ENCODE data around the gene COL20A1.

COL20A1 gene

DNA sequence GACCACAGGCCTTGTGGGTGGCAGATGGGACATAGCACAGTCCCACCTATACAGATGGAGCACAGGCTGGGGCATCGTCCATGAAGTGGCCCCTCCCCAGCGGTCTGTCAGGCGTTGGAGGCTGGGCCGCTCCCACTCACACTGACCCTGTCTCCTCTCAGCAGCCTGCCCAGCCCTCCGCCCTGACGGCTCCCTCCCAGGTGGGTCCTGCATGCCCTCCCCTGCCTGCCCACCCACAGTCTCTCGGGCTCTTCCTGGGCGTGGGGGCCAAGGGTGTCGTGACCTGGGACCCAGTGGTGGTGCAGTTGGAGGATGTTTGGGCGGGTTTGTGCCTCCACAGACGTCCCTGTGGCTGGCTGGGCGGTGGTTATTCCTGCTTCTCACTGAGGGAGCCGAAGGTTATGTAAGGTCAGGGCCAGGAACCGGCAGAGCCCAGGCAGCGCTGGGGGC is 22.3 kb downstream of the COL20A1 start:
- no peak for ATAC-seq
- TF ChIP-seq, protein P1, sequence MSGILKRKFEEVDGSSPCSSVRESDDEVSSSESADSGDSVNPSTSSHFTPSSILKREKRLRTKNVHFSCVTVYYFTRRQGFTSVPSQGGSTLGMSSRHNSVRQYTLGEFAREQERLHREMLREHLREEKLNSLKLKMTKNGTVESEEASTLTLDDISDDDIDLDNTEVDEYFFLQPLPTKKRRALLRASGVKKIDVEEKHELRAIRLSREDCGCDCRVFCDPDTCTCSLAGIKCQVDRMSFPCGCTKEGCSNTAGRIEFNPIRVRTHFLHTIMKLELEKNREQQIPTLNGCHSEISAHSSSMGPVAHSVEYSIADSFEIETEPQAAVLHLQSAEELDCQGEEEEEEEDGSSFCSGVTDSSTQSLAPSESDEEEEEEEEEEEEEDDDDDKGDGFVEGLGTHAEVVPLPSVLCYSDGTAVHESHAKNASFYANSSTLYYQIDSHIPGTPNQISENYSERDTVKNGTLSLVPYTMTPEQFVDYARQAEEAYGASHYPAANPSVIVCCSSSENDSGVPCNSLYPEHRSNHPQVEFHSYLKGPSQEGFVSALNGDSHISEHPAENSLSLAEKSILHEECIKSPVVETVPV (CRISPR knock-in tag; IDR thresholded peaks at IDR 0.05) = no peak
- no peak for TF ChIP-seq RARB (CRISPR knock-in tag; IDR thresholded peaks at IDR 0.05)
- no peak for TF ChIP-seq TCF4 (CRISPR knock-in tag; IDR thresholded peaks at IDR 0.05; ENCODE audit: borderline replicate concordance)
- TF ChIP-seq BACH2 (CRISPR knock-in tag; IDR thresholded peaks at IDR 0.05; ENCODE audit: borderline replicate concordance) = no peak
- TF ChIP-seq ARNTL (CRISPR knock-in tag; IDR thresholded peaks at IDR 0.05; ENCODE audit: borderline replicate concordance, low read depth) = no peak
- TF ChIP-seq, protein P2, sequence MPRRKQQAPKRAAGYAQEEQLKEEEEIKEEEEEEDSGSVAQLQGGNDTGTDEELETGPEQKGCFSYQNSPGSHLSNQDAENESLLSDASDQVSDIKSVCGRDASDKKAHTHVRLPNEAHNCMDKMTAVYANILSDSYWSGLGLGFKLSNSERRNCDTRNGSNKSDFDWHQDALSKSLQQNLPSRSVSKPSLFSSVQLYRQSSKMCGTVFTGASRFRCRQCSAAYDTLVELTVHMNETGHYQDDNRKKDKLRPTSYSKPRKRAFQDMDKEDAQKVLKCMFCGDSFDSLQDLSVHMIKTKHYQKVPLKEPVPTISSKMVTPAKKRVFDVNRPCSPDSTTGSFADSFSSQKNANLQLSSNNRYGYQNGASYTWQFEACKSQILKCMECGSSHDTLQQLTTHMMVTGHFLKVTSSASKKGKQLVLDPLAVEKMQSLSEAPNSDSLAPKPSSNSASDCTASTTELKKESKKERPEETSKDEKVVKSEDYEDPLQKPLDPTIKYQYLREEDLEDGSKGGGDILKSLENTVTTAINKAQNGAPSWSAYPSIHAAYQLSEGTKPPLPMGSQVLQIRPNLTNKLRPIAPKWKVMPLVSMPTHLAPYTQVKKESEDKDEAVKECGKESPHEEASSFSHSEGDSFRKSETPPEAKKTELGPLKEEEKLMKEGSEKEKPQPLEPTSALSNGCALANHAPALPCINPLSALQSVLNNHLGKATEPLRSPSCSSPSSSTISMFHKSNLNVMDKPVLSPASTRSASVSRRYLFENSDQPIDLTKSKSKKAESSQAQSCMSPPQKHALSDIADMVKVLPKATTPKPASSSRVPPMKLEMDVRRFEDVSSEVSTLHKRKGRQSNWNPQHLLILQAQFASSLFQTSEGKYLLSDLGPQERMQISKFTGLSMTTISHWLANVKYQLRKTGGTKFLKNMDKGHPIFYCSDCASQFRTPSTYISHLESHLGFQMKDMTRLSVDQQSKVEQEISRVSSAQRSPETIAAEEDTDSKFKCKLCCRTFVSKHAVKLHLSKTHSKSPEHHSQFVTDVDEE (CRISPR knock-in tag; IDR thresholded peaks at IDR 0.05) = no peak
- no peak for TF ChIP-seq CSDC2 (CRISPR knock-in tag; IDR thresholded peaks at IDR 0.05)
- no peak for TF ChIP-seq ZC3H10 (CRISPR knock-in tag; IDR thresholded peaks at IDR 0.05)
- TF ChIP-seq, protein P3, sequence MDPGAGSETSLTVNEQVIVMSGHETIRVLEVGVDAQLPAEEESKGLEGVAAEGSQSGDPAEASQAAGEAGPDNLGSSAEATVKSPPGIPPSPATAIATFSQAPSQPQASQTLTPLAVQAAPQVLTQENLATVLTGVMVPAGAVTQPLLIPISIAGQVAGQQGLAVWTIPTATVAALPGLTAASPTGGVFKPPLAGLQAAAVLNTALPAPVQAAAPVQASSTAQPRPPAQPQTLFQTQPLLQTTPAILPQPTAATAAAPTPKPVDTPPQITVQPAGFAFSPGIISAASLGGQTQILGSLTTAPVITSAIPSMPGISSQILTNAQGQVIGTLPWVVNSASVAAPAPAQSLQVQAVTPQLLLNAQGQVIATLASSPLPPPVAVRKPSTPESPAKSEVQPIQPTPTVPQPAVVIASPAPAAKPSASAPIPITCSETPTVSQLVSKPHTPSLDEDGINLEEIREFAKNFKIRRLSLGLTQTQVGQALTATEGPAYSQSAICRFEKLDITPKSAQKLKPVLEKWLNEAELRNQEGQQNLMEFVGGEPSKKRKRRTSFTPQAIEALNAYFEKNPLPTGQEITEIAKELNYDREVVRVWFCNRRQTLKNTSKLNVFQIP (CRISPR knock-in tag; IDR thresholded peaks at IDR 0.05; ENCODE audit: borderline replicate concordance, low read depth) = no peak
- TF ChIP-seq ZNF565 (CRISPR knock-in tag; conservative IDR thresholded peaks at IDR 0.05; ENCODE audit: low read depth) = no peak
- TF ChIP-seq ESRRG (CRISPR knock-in tag; IDR thresholded peaks at IDR 0.05) = no peak
- TF ChIP-seq, protein P4, sequence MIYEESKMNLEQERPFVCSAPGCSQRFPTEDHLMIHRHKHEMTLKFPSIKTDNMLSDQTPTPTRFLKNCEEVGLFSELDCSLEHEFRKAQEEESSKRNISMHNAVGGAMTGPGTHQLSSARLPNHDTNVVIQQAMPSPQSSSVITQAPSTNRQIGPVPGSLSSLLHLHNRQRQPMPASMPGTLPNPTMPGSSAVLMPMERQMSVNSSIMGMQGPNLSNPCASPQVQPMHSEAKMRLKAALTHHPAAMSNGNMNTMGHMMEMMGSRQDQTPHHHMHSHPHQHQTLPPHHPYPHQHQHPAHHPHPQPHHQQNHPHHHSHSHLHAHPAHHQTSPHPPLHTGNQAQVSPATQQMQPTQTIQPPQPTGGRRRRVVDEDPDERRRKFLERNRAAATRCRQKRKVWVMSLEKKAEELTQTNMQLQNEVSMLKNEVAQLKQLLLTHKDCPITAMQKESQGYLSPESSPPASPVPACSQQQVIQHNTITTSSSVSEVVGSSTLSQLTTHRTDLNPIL (CRISPR knock-in tag; IDR thresholded peaks at IDR 0.05; ENCODE audit: low read depth) = no peak
- TF ChIP-seq ZFP3 (CRISPR knock-in tag; IDR thresholded peaks at IDR 0.05) = no peak
- TF ChIP-seq SNAI2 (CRISPR knock-in tag; IDR thresholded peaks at IDR 0.05) = no peak

DNA sequence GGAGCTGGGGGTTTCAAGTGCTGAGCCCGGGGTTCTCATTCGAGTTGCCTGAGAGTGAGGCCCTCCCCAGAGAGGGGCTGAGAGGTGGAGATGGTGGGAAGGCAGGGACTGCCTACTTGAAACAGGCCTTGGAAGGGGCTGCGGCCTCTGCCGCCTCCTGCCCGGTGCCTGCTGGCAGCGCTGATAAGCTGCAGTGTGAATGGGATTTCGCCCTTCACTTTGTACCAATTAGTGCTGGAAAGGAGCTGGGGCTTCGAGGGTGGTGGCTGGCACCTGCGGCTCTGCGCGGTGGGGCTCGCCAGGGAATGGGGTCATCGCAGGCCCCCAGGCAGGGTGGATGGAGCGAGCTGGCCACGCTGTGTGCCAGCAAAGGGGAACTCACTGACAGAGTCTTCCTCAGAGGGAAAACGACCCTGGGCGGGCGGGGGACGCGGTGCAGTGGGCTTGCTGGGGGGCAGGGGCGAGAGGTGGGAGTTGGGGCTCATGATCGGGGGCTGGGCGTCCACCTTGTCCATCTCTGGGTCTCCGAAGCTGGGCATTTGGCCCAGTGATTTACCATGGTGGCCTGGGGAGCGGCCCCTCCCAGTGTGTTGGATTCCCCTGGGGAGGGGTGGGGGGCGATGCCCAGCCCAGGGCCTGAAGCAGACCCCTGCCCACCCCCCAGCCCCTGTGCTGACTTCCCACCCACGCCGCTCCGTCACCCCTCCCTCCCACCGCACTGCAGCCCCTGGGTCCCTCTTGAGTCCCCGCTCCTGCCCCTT is 22.9 kb downstream of the COL20A1 start:
- ATAC-seq = no peak
- TF ChIP-seq, protein P3 (CRISPR knock-in tag; IDR thresholded peaks at IDR 0.05; ENCODE audit: borderline replicate concordance, low read depth) = no peak
- TF ChIP-seq, protein P1 (CRISPR knock-in tag; IDR thresholded peaks at IDR 0.05) = no peak

DNA sequence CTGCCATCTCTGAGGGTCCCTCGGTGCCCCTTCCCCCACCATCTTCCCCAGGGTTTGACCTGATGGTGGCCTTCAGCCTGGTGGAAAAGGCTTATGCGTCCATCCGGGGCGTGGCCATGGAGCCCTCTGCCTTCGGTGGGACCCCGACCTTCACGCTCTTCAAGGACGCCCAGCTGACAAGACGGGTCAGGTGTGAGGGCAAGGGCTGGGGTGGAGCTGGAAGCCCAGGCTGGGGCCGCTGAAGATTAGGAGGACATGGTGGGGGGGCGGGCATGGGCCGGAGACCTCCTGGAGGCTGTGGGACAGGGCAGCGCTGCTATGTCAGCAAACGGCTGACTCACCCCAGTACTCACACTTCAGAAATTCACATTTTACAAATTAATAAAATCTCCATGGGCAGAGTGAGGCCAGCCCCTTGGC is 23.5 kb downstream of the COL20A1 start:
- TF ChIP-seq ZNF70 (CRISPR knock-in tag; IDR thresholded peaks at IDR 0.05) = no peak
- TF ChIP-seq, protein P1 (CRISPR knock-in tag; IDR thresholded peaks at IDR 0.05) = no peak
- no peak for ATAC-seq
